NCI-H1930 (cell line): ENCODE results near the gene COL9A1.

Experiments used
- DNase-seq, 2 experiments: peaks; one replicate each; lab custom pipeline; 2025; lab: John Stamatoyannopoulos, UW

COL9A1 gene

DNA sequence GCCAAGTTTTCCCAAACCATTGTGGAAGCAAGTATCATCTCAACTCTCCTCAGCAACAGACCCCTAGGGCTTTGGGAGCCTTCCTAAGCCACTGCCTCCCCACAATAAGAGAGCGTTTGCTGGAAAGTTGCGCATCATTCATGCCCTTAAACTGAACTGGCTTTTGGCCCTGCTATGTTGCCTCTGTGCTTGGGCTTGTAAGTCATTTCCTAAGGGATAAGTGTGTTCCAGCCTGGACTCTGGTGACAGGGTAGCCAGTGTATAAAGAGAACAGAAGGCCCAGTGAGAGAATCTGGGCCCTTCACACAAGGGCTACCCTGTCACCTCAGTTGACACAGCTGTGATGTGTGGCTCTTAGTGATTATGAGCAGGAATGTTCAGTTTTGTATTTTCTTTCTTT lies 77.8 kb downstream of the COL9A1 start:
- DNase-seq, result no peak

DNA sequence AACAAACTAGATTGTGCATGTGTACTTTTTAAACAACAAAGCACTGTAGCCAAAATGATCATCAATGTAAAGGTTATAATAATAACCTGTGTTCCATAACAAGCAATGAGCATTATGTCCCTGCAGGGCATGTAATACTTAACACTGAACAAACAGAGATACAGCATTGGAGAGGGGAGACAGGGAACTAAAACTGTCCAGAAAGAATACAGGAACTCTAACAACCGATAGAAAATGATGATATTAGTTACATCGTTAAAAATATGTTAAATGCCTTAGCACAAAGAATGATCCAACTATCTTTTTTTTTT lies 80.5 kb downstream of the COL9A1 start:
- DNase-seq, result no peak

- no peak for DNase-seq
Observed at GRCh38 chr6:70221715-70222438, 81.0 kb downstream of the COL9A1 start.

GRCh38 chr6:70221025-70221714 lies 81.7 kb downstream of the COL9A1 start:
- no peak for DNase-seq

- no peak for DNase-seq
Observed at GRCh38 chr6:70219943-70220613, 82.8 kb downstream of the COL9A1 start.

- no peak for DNase-seq
Observed at GRCh38 chr6:70216767-70217166, 86.1 kb downstream of the COL9A1 start.

GRCh38 chr6:70215460-70216108 lies 87.3 kb downstream of the COL9A1 start:
- no peak for DNase-seq

- DNase-seq, result no peak
Observed at GRCh38 chr6:70210462-70210861, 92.4 kb downstream of the COL9A1 start.

GRCh38 chr6:70208235-70208790 lies 94.6 kb downstream of the COL9A1 start:
- DNase-seq, result no peak

DNA sequence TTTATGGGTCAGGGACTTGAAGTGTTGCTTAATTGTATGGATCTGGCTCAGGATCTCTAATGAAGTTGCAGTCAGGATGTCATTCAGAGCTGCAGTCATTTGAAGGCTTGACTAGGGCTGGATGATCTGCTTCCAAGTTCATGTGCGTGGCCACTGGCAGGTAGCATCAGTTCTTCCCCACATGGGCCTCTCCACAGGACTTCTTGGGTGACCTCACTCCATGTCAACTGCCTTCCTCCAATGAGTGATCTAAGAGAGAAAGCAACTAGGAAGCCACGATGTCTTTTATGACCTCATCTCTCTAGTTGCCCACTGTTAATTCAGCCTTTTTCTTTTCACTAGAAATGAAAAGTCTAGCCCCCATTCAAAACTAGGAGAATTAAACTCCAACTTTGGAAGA lies 104.1 kb downstream of the COL9A1 start:
- DNase-seq, result no peak

GRCh38 chr6:70196531-70196930 lies 106.4 kb downstream of the COL9A1 start:
- no peak for DNase-seq

GRCh38 chr6:70194421-70194820 lies 108.5 kb downstream of the COL9A1 start:
- no peak for DNase-seq

DNA sequence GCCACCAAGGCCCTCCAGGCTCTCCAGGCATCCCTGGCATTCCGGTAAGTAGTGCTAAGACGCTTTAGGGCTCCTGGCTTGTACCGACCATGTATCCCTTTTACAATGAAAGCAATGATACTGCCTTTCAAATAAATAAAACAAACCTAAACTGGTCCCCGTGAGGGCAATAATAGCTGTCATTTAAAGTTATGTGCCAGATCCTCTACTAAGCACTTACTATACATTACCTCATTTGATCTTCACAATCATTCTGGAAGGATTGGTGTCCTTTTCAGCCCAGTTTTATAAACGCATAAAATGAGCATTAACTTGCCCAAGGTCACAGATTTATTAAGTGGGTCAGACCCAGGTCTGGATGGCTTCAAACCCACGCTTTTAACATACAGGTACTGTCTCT lies 114.7 kb downstream of the COL9A1 start:
- DNase-seq, result no peak

- no peak for DNase-seq
Observed at GRCh38 chr6:70186461-70186860, 116.4 kb downstream of the COL9A1 start.

- no peak for DNase-seq
Observed at GRCh38 chr6:70184723-70185122, 118.2 kb downstream of the COL9A1 start.

GRCh38 chr6:70183538-70183937 lies 119.3 kb downstream of the COL9A1 start:
- no peak for DNase-seq

- DNase-seq, result no peak
Observed at GRCh38 chr6:70180901-70181599, 121.8 kb downstream of the COL9A1 start.

- DNase-seq, result no peak
Observed at GRCh38 chr6:70180183-70180900, 122.5 kb downstream of the COL9A1 start.

DNA sequence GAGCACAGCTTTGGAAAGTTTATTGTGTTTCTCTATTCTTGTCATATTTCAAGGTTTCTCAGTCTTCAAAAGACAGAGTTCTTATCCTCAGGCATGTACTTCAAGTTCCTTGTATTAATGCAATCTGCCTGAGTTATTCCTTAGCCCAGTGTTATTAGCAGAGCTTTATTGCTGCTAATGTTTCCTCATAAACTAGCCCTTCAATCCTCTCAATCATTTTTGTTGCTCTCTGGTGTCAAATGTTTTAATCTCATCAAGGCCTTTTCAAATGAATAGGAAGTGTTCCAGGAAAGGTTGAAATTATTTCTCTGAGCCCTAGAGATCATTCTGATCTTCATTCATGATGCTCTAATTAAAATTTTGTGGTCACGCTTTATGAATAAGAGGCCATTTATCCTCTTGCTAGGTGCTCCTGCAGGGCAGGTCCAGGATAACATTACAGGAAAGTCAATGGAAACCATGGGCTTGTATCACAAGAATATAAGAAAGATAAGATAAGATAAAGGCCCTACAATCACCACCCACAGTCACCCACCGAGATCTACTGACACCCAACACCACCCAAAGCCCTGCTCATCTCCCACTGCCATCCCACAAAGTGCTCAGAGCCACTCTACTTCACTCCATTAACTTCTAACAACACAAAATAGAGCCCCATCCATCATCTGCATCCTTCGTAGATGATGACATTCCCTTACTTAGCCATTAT lies 125.9 kb downstream of the COL9A1 start:
- DNase-seq, result no peak

DNA sequence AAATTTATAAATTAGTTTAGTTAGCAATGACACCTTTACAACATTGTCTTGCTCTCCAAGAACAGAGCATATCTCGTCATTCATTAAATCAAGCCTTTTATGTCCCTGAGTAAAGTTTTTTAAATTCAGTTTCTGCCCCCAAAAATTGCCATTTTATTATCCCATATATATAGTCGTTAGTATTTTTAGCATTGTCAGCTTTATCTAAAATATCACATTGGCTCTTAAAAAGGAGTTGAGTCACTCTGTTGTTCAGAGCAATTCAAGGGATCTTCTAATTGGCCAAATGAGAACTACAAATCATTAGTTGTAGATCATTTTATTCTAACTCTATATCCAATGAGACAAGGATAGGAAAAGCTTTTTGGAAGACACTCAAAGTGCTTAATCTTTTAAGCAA lies 127.1 kb downstream of the COL9A1 start:
- DNase-seq, result no peak

DNA sequence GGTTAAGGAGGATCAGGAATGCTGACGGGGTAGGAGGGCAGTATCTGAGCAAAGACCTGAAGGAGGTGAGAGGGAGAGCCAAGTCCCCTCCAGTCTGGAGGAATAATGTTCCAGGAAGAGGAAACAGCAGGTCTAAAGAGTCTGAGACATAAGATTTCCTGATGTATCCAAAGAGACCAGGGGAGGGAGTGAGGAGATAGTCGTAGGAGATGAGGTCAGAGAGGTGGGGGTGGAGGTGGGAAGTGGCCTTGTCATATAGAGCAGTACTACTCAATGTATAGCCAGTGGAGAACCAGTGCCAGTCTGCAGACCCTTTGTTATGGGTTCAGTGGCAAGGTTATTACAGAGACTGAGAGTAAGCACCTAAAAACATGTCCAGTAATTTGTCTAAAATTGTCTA lies 130.6 kb downstream of the COL9A1 start:
- no peak for DNase-seq
